Transverse colon (tissue), 3 donors: ENCODE results near the gene FANCG.

ENCODE experiments used
- EP300 ChIP-seq: sonication (generic); formaldehyde crosslinking; IDR thresholded peaks from one replicate; pipeline ENCODE4 v1.6.1; 2017; ENCODE audit warnings: antibody characterized with exemption, low read depth
- TF ChIP-seq, protein P1 (sequence below), 5 experiments: fragments of 200-600 bp in 3 of 5; fragments of 450-650 bp in 2 of 5; sonication (generic) in 3 of 5; IDR thresholded peaks; 1 replicate in 2 of 5; 2 replicates in 3 of 5; pipeline ENCODE4 v1.5.1; 2016 to 2017; ENCODE audit warnings: antibody characterized with exemption in 5 of 5, inconsistent platforms in 3 of 5, mild to moderate bottlenecking in 2 of 5, moderate library complexity in 1 of 5

DNA sequence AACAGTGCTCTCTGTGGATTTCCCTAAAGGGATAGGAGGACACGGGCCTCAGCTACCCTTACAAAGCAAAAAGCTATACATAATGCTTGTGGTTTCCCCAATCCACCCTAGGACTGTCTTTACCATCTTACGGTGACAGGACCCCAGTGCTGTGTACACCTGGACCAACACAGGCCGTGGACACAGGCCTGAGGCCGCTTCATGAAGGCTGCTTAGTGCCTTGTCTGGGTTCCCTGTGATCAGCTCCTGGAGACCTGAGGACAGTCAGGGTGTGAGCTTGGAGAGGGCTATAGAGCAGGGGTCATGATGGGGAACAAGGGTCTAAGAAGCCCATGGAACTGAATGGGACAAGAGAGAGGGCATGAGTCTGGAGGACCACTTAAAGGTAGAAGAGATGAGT lies 2.9 kb downstream of the FANCG start:
- TF ChIP-seq, protein P1, sequence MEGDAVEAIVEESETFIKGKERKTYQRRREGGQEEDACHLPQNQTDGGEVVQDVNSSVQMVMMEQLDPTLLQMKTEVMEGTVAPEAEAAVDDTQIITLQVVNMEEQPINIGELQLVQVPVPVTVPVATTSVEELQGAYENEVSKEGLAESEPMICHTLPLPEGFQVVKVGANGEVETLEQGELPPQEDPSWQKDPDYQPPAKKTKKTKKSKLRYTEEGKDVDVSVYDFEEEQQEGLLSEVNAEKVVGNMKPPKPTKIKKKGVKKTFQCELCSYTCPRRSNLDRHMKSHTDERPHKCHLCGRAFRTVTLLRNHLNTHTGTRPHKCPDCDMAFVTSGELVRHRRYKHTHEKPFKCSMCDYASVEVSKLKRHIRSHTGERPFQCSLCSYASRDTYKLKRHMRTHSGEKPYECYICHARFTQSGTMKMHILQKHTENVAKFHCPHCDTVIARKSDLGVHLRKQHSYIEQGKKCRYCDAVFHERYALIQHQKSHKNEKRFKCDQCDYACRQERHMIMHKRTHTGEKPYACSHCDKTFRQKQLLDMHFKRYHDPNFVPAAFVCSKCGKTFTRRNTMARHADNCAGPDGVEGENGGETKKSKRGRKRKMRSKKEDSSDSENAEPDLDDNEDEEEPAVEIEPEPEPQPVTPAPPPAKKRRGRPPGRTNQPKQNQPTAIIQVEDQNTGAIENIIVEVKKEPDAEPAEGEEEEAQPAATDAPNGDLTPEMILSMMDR (IDR thresholded peaks at IDR 0.05): no peak
- TF ChIP-seq EP300: no peak
